ENCODE measurements around the gene TRIM17.

TRIM17 gene

GRCh38 chr1:228365271-228366061, 51.2 kb downstream of the TRIM17 start:
- DNase-seq (ENCODE audit: extremely low spot score) = no peak
- TF ChIP-seq, protein P1, sequence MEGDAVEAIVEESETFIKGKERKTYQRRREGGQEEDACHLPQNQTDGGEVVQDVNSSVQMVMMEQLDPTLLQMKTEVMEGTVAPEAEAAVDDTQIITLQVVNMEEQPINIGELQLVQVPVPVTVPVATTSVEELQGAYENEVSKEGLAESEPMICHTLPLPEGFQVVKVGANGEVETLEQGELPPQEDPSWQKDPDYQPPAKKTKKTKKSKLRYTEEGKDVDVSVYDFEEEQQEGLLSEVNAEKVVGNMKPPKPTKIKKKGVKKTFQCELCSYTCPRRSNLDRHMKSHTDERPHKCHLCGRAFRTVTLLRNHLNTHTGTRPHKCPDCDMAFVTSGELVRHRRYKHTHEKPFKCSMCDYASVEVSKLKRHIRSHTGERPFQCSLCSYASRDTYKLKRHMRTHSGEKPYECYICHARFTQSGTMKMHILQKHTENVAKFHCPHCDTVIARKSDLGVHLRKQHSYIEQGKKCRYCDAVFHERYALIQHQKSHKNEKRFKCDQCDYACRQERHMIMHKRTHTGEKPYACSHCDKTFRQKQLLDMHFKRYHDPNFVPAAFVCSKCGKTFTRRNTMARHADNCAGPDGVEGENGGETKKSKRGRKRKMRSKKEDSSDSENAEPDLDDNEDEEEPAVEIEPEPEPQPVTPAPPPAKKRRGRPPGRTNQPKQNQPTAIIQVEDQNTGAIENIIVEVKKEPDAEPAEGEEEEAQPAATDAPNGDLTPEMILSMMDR (IDR thresholded peaks at IDR 0.05; ENCODE audit: control extremely low read depth, extremely low read depth, low read depth, missing control alignments) = no peak
- ChIA-PET POLR2A (no interaction called here), CTCF (no interaction called here)

GRCh38 chr1:228364706-228365213, 51.9 kb downstream of the TRIM17 start:
- TF ChIP-seq, protein P1 (IDR thresholded peaks at IDR 0.05; ENCODE audit: control extremely low read depth, extremely low read depth, low read depth, missing control alignments) = no peak
- no peak for DNase-seq (ENCODE audit: extremely low spot score)
- POLR2A ChIA-PET = no interaction called here
- CTCF ChIA-PET = no interaction called here

DNA sequence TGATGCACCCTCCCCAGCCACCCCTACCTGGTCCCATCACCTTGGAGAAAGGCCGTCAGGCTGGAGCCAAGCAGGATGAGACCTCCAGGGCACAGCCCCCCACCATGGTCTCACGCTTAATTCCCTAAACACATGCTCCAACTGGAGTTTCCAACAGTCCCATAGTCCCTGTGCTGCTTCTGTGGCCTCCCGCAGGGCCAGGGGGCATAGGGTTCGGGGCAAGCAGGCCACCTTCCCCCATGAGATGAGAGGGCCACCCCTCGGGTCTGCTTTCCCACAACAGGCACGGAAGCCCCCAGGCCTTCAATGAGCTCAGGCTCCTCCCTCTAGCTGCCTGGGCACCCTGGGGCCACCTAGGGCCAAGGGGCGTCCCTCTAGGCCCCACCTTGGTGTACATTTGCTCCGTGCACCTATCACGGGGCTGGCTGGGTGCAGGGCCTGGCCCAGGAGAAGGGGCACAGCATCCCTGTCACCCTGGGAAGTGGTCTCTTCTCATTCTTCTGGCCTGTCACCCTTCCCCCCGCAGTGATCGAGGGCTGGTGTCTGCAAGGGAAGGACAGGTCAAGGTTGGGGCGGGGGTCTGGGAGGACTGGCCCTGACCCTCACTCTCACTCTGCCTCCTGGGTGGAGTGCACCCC, 52.5 kb downstream of the TRIM17 start:
- TF ChIP-seq, protein P1 (IDR thresholded peaks at IDR 0.05; ENCODE audit: control extremely low read depth, extremely low read depth, low read depth, missing control alignments) = no peak
- no peak for DNase-seq (ENCODE audit: extremely low spot score)
- ChIA-PET POLR2A (no interaction called here), CTCF (no interaction called here)

DNA sequence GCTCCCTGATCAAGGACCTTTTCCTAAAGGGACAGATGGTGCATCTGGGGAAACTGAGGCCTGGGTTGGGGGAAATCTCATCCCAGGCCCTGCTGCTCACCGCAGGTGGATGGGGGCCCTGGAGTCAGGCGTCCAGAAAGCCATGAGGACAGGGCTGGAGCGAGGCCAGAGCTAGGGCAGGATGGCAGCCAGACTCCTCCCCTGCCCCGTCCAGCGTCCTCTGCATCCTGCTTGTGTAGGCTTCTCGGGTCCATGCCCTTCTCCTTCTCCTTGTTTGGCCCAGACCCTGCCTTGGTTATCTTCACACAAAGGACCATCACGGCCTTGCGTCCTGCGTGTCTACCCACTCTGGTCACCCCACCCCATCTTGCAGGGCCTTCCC, 53.0 kb downstream of the TRIM17 start:
- ChIA-PET POLR2A (no interaction called here), CTCF (no interaction called here)
- DNase-seq (ENCODE audit: extremely low spot score) = no peak
- TF ChIP-seq, protein P1 (IDR thresholded peaks at IDR 0.05; ENCODE audit: control extremely low read depth, extremely low read depth, low read depth, missing control alignments) = no peak

- TF ChIP-seq, protein P1 (IDR thresholded peaks at IDR 0.05; ENCODE audit: control extremely low read depth, extremely low read depth, low read depth, missing control alignments) = no peak
- no peak for DNase-seq (ENCODE audit: extremely low spot score)
- ChIA-PET CTCF (no interaction called here), POLR2A (no interaction called here)
These were observed 53.7 kb downstream of the TRIM17 start for GRCh38 chr1:228362884-228363450.

GRCh38 chr1:228362141-228362883, 54.3 kb downstream of the TRIM17 start:
- DNase-seq (ENCODE audit: extremely low spot score) = no peak
- TF ChIP-seq, protein P1 (IDR thresholded peaks at IDR 0.05; ENCODE audit: control extremely low read depth, extremely low read depth, low read depth, missing control alignments) = no peak
- ChIA-PET CTCF (no interaction called here), POLR2A (no interaction called here)

Data from GM10248 (cell line).